H1 (cell line): Measurements from ENCODE around the gene CAV1.

Source experiments
- ASH2L ChIP-seq: fragments of 200-600, 300-600 bp; sonication (generic); IDR thresholded peaks from one replicate; pipeline ENCODE4 v1.7.1; 2017; ENCODE audit warnings: low read length
- CREB1 ChIP-seq: IDR thresholded peaks from 2 replicates; pipeline ENCODE4 v1.6.1; 2012; ENCODE audit warnings: inconsistent platforms
- EZH2 ChIP-seq: fragments of 200-600 bp; sonication (generic); IDR thresholded peaks from 2 replicates; pipeline ENCODE4 v1.7.1; 2012; ENCODE audit warnings: low read depth, mild to moderate bottlenecking, moderate library complexity, low read length, inconsistent platforms; ENCODE audit not compliant: severe bottlenecking
- GABPA ChIP-seq: IDR thresholded peaks from 2 replicates; pipeline ENCODE4 v1.6.1; 2011; ENCODE audit warnings: mild to moderate bottlenecking, low read length, moderate library complexity, borderline replicate concordance; ENCODE audit not compliant: insufficient read depth
- POLR2A ChIP-seq, 2 experiments: IDR thresholded peaks; 1 replicate in 1 of 2; 2 replicates in 1 of 2; pipeline ENCODE4 v1.6.1; 2011; ENCODE audit warnings: low read depth in 2 of 2, low read length in 2 of 2, mild to moderate bottlenecking in 2 of 2; ENCODE audit errors: control extremely low read depth in 1 of 2
- RBBP5 ChIP-seq: IDR thresholded peaks from 2 replicates; pipeline ENCODE4 v1.7.1; 2012; ENCODE audit warnings: low read depth, mild to moderate bottlenecking, inconsistent platforms, low read length, moderate library complexity, borderline replicate concordance
- RFX5 ChIP-seq: IDR thresholded peaks from 2 replicates; pipeline ENCODE4 v1.6.1; 2011; ENCODE audit warnings: low read depth, low read length, improper control_type of control experiment, borderline replicate concordance
- SUZ12 ChIP-seq: fragments of 200-600 bp; sonication (generic); IDR thresholded peaks from 2 replicates; pipeline ENCODE4 v1.6.1; 2012; ENCODE audit warnings: mild to moderate bottlenecking, inconsistent platforms, low read length, moderate library complexity, mixed read lengths
- ZNF274 ChIP-seq: IDR thresholded peaks from 2 replicates; pipeline ENCODE4 v1.7.0; 2012; ENCODE audit warnings: low read length, borderline replicate concordance; ENCODE audit errors: extremely low read depth
- TF ChIP-seq, protein P1 (sequence below), 3 experiments: IDR thresholded peaks; 1 replicate in 2 of 3; 2 replicates in 1 of 3; pipeline versions ENCODE4 v1.5.1 to v1.6.1; 2011; ENCODE audit warnings: low read length in 3 of 3, mild to moderate bottlenecking in 3 of 3, inconsistent platforms in 2 of 3, low read depth in 1 of 3, moderate library complexity in 1 of 3; ENCODE audit not compliant: insufficient read depth in 1 of 3; ENCODE audit errors: control extremely low read depth in 1 of 3
- TF ChIP-seq, protein P2 (sequence below): IDR thresholded peaks from 2 replicates; pipeline ENCODE4 v1.6.1; 2011; ENCODE audit warnings: low read length, improper control_type of control experiment
- TF ChIP-seq, protein P3 (sequence below): IDR thresholded peaks from 2 replicates; pipeline ENCODE4 v1.6.1; 2012; ENCODE audit warnings: low read length, inconsistent platforms

DNA sequence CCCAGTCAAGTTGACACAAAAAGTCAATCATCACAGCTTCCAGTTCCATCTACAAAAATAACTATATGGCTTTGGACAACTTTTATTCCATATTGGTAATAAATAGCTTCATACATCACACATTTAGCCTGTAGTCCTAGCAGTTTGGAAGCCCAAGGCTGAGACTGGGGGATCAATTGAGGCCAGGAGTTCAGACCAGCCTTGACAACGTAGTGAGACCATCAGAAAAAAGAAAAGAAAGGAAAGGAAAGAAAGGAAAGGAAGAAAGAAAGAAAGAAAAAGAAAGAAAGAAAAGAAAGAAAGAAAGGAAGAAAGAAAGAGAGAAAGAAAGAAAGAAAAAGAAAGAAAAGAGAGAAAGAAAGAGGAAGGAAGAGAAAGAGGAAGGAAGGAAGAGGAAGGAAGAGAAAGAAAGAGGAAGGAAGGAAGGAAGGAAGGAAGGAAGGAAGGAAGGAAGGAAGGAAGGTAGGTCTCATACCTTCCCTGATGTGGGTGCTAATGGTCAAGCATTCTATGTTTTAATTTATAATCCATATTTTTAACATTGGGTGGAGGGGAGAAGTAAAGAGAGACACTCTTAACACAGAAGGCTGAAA lies 37.8 kb downstream of the CAV1 start:
- no peak for TF ChIP-seq ASH2L
- no peak for TF ChIP-seq POLR2A (IDR thresholded peaks at IDR 0.05; ENCODE audit: control extremely low read depth in 1 of 2, low read depth in 2 of 2, low read length in 2 of 2)
- TF ChIP-seq EZH2, result no peak
- no peak for TF ChIP-seq RBBP5
- TF ChIP-seq, protein P1, sequence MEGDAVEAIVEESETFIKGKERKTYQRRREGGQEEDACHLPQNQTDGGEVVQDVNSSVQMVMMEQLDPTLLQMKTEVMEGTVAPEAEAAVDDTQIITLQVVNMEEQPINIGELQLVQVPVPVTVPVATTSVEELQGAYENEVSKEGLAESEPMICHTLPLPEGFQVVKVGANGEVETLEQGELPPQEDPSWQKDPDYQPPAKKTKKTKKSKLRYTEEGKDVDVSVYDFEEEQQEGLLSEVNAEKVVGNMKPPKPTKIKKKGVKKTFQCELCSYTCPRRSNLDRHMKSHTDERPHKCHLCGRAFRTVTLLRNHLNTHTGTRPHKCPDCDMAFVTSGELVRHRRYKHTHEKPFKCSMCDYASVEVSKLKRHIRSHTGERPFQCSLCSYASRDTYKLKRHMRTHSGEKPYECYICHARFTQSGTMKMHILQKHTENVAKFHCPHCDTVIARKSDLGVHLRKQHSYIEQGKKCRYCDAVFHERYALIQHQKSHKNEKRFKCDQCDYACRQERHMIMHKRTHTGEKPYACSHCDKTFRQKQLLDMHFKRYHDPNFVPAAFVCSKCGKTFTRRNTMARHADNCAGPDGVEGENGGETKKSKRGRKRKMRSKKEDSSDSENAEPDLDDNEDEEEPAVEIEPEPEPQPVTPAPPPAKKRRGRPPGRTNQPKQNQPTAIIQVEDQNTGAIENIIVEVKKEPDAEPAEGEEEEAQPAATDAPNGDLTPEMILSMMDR (IDR thresholded peaks at IDR 0.05; ENCODE audit: control extremely low read depth in 1 of 3, insufficient read depth in 1 of 3, low read depth in 1 of 3, low read length in 3 of 3), result no peak
- TF ChIP-seq SUZ12, result no peak
- TF ChIP-seq RFX5, result no peak
- TF ChIP-seq, protein P2, sequence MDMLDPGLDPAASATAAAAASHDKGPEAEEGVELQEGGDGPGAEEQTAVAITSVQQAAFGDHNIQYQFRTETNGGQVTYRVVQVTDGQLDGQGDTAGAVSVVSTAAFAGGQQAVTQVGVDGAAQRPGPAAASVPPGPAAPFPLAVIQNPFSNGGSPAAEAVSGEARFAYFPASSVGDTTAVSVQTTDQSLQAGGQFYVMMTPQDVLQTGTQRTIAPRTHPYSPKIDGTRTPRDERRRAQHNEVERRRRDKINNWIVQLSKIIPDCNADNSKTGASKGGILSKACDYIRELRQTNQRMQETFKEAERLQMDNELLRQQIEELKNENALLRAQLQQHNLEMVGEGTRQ, result no peak
- TF ChIP-seq GABPA, result no peak
- TF ChIP-seq CREB1, result no peak
- no peak for TF ChIP-seq ZNF274
- TF ChIP-seq, protein P3, sequence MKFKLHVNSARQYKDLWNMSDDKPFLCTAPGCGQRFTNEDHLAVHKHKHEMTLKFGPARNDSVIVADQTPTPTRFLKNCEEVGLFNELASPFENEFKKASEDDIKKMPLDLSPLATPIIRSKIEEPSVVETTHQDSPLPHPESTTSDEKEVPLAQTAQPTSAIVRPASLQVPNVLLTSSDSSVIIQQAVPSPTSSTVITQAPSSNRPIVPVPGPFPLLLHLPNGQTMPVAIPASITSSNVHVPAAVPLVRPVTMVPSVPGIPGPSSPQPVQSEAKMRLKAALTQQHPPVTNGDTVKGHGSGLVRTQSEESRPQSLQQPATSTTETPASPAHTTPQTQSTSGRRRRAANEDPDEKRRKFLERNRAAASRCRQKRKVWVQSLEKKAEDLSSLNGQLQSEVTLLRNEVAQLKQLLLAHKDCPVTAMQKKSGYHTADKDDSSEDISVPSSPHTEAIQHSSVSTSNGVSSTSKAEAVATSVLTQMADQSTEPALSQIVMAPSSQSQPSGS, result no peak
